AG09319 (cell line): ENCODE data around the gene MAFG.

Experiments
- DNase-seq: peaks from one replicate; pipeline ENCODE4 v3.0.0-alpha.2; 2010; ENCODE audit warnings: low read depth; ENCODE audit errors: extremely low read depth
- TF ChIP-seq, protein P1 (sequence below): IDR thresholded peaks from 2 replicates; pipeline ENCODE4 v1.5.1; 2011; ENCODE audit warnings: low read depth, mild to moderate bottlenecking, inconsistent platforms, low read length, moderate library complexity

Gene MAFG

DNA sequence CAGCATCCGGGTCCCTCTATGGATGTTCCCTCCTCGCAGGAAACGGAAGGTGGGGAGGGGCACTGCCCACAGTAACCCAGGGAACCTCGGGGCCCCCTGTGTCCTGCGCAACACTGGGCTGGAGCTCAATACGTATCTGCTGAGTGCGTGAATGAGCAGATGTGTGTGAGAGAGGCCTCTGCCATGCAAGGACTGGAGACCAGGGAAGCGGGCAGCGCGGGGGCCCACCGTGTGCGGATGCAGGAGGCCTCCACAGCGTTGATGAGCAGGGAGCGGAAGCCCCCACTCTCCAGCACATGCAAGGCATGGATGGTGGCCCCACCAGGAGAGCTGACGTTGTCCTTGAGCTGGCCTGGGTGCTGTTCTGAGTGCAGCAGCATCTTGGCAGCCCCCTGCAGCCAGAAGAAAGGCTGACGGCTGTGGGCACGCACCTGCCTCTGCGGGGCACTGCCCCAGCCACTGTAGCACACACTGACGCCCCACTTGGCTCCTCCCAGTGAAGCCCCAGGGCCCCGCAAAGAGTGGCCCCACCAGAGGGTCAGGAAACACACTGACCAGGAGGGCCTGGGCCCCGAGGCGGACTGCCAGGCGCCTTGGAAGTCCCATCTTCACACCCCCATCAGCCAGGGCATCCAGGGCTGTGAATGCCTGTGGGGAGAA is 6.7 kb upstream of the MAFG start:
- TF ChIP-seq, protein P1, sequence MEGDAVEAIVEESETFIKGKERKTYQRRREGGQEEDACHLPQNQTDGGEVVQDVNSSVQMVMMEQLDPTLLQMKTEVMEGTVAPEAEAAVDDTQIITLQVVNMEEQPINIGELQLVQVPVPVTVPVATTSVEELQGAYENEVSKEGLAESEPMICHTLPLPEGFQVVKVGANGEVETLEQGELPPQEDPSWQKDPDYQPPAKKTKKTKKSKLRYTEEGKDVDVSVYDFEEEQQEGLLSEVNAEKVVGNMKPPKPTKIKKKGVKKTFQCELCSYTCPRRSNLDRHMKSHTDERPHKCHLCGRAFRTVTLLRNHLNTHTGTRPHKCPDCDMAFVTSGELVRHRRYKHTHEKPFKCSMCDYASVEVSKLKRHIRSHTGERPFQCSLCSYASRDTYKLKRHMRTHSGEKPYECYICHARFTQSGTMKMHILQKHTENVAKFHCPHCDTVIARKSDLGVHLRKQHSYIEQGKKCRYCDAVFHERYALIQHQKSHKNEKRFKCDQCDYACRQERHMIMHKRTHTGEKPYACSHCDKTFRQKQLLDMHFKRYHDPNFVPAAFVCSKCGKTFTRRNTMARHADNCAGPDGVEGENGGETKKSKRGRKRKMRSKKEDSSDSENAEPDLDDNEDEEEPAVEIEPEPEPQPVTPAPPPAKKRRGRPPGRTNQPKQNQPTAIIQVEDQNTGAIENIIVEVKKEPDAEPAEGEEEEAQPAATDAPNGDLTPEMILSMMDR: no peak
- no peak for DNase-seq

DNA sequence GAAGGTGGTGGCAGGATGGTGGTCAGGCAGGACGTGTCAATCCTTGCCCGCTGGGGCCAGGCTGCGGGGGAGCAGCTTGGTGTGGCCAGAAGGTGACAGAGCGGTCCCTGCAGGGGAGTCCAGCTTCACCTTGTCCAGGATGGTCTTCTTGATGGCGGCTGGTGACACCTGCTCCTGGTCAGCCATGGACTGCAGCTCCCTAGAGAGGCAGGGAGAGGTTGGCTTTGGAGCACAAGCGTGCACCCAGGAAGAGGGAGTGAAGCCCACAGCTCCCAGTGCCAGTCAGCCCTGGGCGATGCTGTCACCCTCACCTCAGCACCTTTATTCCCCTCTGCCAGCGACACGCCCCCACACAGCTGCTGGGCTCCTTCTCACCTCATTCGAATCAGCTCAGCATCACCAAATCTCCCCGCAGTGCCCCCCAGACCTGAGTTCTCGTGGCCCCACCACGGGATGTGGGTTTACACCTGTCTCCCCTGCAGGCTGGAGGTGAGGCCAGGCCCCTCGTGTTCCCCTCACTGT is 5.7 kb upstream of the MAFG start:
- no peak for DNase-seq
- TF ChIP-seq, protein P1: no peak

DNA sequence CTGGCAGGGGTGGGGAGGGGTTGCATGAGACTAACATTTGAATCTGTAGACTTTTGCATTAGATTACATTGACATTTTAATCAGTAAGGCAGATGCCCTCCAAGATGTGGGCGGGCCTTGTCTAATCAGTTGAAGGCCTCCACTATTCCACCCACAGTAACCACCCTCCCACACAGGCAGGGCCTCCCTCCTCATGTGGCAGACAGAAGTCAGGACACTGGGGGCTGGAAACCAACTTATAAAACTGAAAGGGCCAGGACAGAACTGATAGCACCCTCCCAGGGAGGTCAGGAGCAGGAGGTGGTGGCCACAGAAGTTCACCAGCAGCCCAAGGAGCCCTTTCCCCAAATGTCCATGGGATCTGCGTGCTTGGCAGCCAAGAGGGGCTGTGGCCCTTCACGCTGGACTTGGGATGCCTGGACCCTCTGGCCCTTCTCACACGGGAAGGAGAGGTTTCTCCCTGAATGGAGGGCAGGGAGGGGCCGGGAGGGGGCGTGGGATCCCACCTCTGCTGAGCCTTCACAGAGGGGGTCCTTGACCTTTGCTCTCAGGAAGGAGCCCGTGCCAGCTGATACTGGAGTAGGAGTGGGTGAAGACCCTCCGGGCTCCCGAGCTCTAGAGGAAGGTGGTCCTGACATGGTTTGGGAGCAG is 4.9 kb upstream of the MAFG start:
- TF ChIP-seq, protein P1: no peak
- no peak for DNase-seq

DNA sequence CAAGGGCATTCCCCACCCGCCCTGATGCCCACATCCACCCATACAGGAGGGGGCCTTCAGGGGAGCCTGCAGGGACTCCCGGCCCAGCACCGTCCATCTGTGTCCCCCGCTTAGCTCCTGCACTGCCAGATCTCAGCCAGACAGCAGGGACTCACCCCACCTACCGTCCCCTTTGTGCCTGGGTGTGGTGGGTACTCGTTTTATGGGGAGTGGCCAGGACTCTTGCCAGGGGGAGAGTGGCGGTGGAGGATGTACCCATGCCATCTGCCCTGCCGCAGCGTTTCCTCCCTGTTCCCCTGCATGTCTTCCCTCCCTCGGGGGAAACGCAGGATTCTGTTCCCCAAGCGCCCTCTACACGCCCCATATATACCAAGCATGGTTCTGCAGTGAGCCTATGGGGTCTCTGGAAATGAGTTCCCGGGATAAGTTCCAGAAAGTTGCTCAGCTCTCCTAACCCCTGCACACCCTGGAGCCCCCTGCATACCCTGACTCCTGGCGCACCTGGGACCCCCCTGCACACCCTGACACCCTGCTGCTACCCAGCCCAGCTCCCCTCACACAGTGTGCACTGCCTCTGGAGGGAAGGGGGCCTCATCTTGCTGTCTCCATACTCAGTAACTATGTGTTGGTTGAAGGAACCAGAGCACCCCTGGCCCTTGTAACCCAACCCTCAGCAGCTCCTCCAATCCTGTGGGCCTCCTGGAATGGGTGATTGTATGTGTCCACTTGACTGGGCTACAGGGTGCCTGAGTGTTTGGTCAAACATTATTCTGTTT is 4.2 kb upstream of the MAFG start:
- TF ChIP-seq, protein P1: no peak

DNA sequence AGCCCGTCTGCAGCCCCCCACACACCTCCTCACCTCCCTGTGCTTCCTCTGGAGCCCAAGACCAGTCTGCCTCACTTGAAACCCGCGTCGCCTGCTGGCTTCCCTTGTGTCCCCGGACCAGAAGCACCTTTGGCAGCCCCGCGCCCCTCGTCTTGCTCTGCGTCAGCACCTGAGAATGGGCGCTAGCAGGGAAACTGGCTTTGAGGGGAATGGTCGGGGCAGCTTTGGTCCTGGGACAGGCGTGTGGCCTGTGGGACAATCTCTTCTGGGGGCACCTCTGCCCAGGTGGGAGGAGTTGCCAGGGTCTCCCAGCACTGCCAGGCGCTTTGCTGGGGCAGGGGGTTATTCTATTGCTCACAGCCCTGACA is 3.6 kb upstream of the MAFG start:
- TF ChIP-seq, protein P1: no peak

More for the DNA sequence above, 4.2 kb upstream of the MAFG start:
- DNase-seq: no peak

DNA sequence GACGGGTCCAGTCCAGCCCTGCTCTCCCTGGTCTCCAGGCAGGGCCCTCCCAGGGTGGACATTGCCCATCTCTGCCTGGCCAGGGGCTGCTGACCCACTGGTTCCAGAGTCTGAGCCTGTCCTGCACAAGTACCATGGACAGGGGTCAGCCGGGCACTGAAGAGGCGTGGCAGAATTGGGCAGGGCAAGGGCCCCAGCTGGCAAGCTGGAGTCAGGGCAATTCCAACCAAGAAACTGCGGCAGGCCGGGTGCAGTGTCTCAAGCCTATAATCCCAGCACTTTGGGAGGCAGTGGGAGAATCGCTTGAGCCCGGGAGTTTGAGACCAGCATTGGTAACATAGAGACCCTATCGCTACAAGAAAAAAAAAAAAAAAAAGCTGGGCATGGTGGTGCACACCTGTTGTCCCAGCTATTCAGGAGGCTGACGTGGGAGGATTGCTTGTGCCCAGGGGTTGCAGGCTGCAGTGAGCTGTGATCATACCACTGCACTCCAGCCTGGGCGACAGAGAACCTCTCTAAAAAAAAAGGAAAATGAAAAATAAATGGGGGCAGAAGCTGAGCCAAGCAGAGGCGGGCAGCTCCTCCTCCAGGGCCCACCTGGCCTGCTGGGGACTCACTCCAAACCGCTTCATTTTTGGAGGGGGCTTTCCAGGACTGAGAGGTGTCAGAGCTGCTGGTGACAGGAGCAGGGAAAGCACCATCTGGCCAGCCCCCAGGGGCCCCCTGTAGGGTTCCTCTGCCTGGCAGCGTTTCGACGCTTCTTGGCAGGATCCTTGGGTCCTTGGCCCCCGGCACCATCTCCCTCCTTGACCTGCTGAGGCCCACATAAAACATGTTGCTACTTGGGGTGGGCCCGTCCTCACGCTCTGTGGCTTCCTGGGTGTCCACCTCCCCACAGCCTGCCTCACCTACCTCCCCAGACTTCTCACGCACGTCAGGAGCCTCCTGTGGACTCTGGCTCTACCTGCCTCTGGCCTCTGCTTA is 2.9 kb upstream of the MAFG start:
- TF ChIP-seq, protein P1: no peak
- no peak for DNase-seq

More for the DNA sequence above, 3.6 kb upstream of the MAFG start:
- no peak for DNase-seq
